Measurements from ENCODE around the gene EMILIN3.

EMILIN3 gene

DNA sequence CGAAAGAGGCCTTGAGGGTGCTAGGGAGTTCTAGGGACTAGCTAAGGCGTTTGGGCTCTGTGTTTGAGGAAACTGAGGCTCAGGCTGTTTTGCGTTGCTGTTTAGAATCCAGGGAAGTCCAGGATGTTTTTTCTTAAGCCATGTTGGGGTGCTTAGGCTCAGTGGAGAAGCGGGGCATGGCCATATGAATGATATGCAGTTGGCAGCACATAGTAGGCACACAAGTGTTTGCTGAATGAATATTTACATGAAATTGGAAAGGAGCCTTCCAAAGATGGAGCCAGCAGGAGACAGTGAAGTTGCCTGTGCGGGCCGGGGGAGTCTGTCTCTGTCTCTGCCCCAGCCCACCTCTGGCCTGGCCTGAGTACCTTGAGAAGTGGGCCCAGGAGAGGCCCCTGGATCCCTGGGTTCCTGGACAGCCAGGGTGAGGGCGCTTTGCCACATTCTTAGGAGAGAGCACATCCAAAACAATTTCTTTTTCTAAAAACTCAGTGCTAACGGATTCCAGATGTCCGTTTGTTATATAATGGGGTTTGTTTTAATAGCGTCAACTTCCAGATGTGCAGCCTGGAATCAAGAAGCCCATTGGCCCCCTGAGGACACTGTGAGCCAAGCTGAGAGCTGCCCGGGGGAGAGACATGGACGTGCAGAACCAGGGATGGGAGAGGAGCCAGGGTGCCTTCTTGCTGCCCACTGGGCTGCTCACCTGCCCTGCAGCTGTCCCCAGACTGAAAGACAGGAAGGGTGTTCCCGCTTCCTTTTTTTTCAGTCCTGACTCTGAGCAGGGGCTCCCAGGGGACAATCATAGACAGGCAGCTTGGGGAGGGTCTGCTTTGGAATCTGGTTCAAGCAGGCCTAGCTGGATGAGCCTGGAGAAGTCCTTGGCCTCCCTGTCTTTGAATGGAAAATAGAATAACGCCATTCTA is 20.1 kb upstream of the EMILIN3 start:
- Histone ChIP-seq H3K36me3 (no peaks in the 10 kb centered on the region), H3K4me3 (ENCODE audit: low read depth, low read length) (no peak overlapping the region), H3K9me3 (peaks cover 2% of the 10 kb centered on the region; the same call in 1 of the 2 replicates), H3K4me1 (peaks cover 4% of the 10 kb centered on the region), H3K27me3 (no peaks in the 10 kb centered on the region)
- no peak for DNase-seq
- TF ChIP-seq, protein P1, sequence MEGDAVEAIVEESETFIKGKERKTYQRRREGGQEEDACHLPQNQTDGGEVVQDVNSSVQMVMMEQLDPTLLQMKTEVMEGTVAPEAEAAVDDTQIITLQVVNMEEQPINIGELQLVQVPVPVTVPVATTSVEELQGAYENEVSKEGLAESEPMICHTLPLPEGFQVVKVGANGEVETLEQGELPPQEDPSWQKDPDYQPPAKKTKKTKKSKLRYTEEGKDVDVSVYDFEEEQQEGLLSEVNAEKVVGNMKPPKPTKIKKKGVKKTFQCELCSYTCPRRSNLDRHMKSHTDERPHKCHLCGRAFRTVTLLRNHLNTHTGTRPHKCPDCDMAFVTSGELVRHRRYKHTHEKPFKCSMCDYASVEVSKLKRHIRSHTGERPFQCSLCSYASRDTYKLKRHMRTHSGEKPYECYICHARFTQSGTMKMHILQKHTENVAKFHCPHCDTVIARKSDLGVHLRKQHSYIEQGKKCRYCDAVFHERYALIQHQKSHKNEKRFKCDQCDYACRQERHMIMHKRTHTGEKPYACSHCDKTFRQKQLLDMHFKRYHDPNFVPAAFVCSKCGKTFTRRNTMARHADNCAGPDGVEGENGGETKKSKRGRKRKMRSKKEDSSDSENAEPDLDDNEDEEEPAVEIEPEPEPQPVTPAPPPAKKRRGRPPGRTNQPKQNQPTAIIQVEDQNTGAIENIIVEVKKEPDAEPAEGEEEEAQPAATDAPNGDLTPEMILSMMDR (IDR thresholded peaks at IDR 0.05; ENCODE audit: low read depth, low read length), result no peak

GRCh38 chr20:41382791-41383305 is 16.2 kb upstream of the EMILIN3 start:
- Histone ChIP-seq H3K4me1 (peaks cover 4% of the 10 kb centered on the region), H3K27me3 (no peaks in the 10 kb centered on the region), H3K4me3 (ENCODE audit: low read depth, low read length) (no peak overlapping the region), H3K9me3 (no peaks in the 10 kb centered on the region), H3K36me3 (no peaks in the 10 kb centered on the region)
- no peak for DNase-seq
- TF ChIP-seq, protein P1 (IDR thresholded peaks at IDR 0.05; ENCODE audit: low read depth, low read length), result no peak

DNA sequence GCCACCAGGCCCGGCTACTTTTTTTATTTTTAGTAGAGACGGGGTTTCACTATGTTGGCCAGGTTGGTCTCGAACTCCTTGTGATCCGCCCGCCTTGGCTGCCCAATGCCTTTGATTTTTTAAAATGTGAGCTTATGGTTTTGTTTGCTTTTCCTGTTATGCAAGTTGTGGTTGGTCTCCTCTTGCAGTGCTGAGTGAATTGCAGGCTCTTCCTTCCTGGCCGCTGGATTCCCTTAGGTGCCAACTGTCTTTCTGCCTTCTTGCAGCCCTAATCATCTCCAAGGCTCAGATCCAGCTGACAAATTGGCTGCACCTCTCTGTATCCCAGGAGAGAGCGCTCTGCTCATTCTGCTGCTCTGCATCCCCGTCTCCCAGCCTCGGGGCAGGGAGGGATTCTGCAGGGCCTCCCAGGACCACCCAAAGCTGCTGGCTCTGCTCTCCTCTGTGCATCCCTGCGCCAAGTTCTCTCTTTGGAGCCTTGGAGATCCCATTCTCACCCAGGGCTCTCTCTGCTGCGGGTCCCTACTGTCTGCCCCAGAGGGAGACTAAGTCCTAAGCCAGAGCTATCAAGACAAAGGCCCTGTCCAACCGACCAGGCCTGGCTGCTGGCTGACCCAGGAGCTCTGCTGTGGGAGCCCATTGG is 14.1 kb upstream of the EMILIN3 start:
- Histone ChIP-seq H3K36me3 (no peaks in the 10 kb centered on the region), H3K27me3 (no peaks in the 10 kb centered on the region), H3K4me1 (no peaks in the 10 kb centered on the region; the same call in 1 of the 2 replicates), H3K4me3 (ENCODE audit: low read depth, low read length) (no peak overlapping the region), H3K9me3 (no peaks in the 10 kb centered on the region)
- DNase-seq, result no peak
- TF ChIP-seq, protein P1 (IDR thresholded peaks at IDR 0.05; ENCODE audit: low read depth, low read length), result no peak

- TF ChIP-seq, protein P1 (IDR thresholded peaks at IDR 0.05; ENCODE audit: low read depth, low read length), result no peak
- Histone ChIP-seq H3K4me1 (peaks cover 2% of the 10 kb centered on the region), H3K4me3 (ENCODE audit: low read depth, low read length) (no peak overlapping the region), H3K9me3 (no peaks in the 10 kb centered on the region), H3K36me3 (no peaks in the 10 kb centered on the region), H3K27me3 (no peaks in the 10 kb centered on the region)
- no peak for DNase-seq
Observed at GRCh38 chr20:41379551-41379950, 12.9 kb upstream of the EMILIN3 start.

- peaks cover 17% of the 10 kb centered on the region for H3K4me1 ChIP-seq
- no peak overlapping the region for H3K4me3 ChIP-seq (ENCODE audit: low read depth, low read length)
- no peaks in the 10 kb centered on the region for H3K36me3 ChIP-seq
- no peaks in the 10 kb centered on the region for H3K27me3 ChIP-seq
- no peaks in the 10 kb centered on the region for H3K9me3 ChIP-seq
- DNase-seq, result no peak
- TF ChIP-seq, protein P1 (IDR thresholded peaks at IDR 0.05; ENCODE audit: low read depth, low read length), result no peak
Observed at GRCh38 chr20:41377275-41377674, 10.7 kb upstream of the EMILIN3 start.

Data from BE2C (cell line).